IPS-NIHi11 (cell line): Measurements from ENCODE around the gene NEMP2.

Experiments
- DNase-seq: peaks from one replicate; pipeline ENCODE4 v3.0.0; 2012; ENCODE audit warnings: mixed read lengths, low spot score

The NEMP2 gene

GRCh38 chr2:190554357-190555006, 20.0 kb upstream of the NEMP2 start:
- DNase-seq = no peak

- no peak for DNase-seq
These were observed 18.7 kb upstream of the NEMP2 start for GRCh38 chr2:190553254-190553653.

- DNase-seq = no peak
These were observed 17.4 kb upstream of the NEMP2 start for GRCh38 chr2:190551928-190552327.

GRCh38 chr2:190550137-190550536, 15.6 kb upstream of the NEMP2 start:
- DNase-seq = no peak

GRCh38 chr2:190547886-190548285, 13.4 kb upstream of the NEMP2 start:
- no peak for DNase-seq

- DNase-seq = no peak
These were observed 12.2 kb upstream of the NEMP2 start for GRCh38 chr2:190546734-190547133.

GRCh38 chr2:190545555-190546385, 11.2 kb upstream of the NEMP2 start:
- DNase-seq = no peak

GRCh38 chr2:190545093-190545492, 10.6 kb upstream of the NEMP2 start:
- no peak for DNase-seq

- no peak for DNase-seq
These were observed 5.5 kb upstream of the NEMP2 start for GRCh38 chr2:190540048-190540447.

GRCh38 chr2:190538201-190538600, 3.7 kb upstream of the NEMP2 start:
- DNase-seq = no peak

- no peak for DNase-seq
These were observed 3.2 kb upstream of the NEMP2 start for GRCh38 chr2:190537765-190538164.

- DNase-seq = no peak
These were observed 1.1 kb upstream of the NEMP2 start for GRCh38 chr2:190535586-190535985.

GRCh38 chr2:190535121-190535439, 558 bp upstream of the NEMP2 start:
- no peak for DNase-seq

GRCh38 chr2:190533968-190534309, 583 bp downstream of the NEMP2 start:
- no peak for DNase-seq

GRCh38 chr2:190533175-190533967, 1.2 kb downstream of the NEMP2 start:
- no peak for DNase-seq

GRCh38 chr2:190532581-190532980, 1.9 kb downstream of the NEMP2 start:
- no peak for DNase-seq

GRCh38 chr2:190530248-190530900, 4.1 kb downstream of the NEMP2 start:
- DNase-seq = no peak

GRCh38 chr2:190529486-190530247, 4.9 kb downstream of the NEMP2 start:
- DNase-seq = no peak

- no peak for DNase-seq
These were observed 6.0 kb downstream of the NEMP2 start for GRCh38 chr2:190528521-190529001.

GRCh38 chr2:190527918-190528317, 6.6 kb downstream of the NEMP2 start:
- DNase-seq = no peak

GRCh38 chr2:190527214-190527613, 7.3 kb downstream of the NEMP2 start:
- no peak for DNase-seq
